GM12878 (cell line): ENCODE data around the gene BPI. TPM values are rescaled to one million over a fixed set of nuclear protein-coding genes. Genes with fewer than 3 reads are reported as not detected.

Experiments used
- ATAC-seq: fragments of 200-7000 bp; cut with Tn5 transposase; 3 replicates; pipeline ENCODE4 v1.9.1; 2020; ENCODE audit warnings: mild to moderate bottlenecking, moderate library complexity
- BruUV-seq: library from RNA; stranded (reverse); fragments of 400-500 nt; replicated peaks from 2 replicates; lab custom pipeline; 2021; lab: Mats Ljungman, UMichigan
- CTCF ChIA-PET: fragments of 300-600 bp; sonication (Branson Sonifier 250); formaldehyde crosslinking; extraction: SDS; loops from one replicate; lab custom pipeline; 2021; ENCODE audit warnings: inconsistent platforms; lab: Yijun Ruan, JAX
- POLR2A ChIA-PET: fragments of 350-600 bp; formaldehyde crosslinking; extraction: SDS; loops from one replicate; lab custom pipeline; 2021; ENCODE audit warnings: inconsistent platforms; lab: Charles Lee
- RAD21 ChIA-PET: fragments of 300-600 bp; sonication (Branson Sonifier 250); formaldehyde crosslinking; loops from one replicate; lab custom pipeline; 2023; ENCODE audit warnings: antibody characterized with exemption; ENCODE audit not compliant: unreplicated experiment; lab: Charles Lee
- SMC1A ChIA-PET: fragments of 300-600 bp; sonication (Branson Sonifier 250); formaldehyde crosslinking; loops from one replicate; lab custom pipeline; 2023; ENCODE audit not compliant: unreplicated experiment, uncharacterized antibody; lab: Charles Lee
- DNase-seq: peaks from one replicate; pipeline ENCODE4 v3.0.0-alpha.2; 2011; ENCODE audit warnings: low read depth, low spot score
- FAIRE-seq: peaks from 3 replicates; lab custom pipeline; 2011; peaks lifted over from hg19 to GRCh38; lab: Jason Lieb, UNC
- H2AFZ ChIP-seq: 2 replicates; pipeline ENCODE4 v1.6.0; 2011; ENCODE audit warnings: low read depth, low read length, control low read depth; ENCODE audit not compliant: control insufficient read depth
- H3K27ac ChIP-seq: 2 replicates; pipeline ENCODE4 v1.5.1; 2011; ENCODE audit warnings: control low read depth; ENCODE audit not compliant: control insufficient read depth, insufficient read depth
- H3K27me3 ChIP-seq, 2 experiments: replicated peaks in 1 of 2; 2 replicates each; pipeline versions ENCODE4 v1.6.0 to v1.6.1; 2011; ENCODE audit warnings: low read length in 1 of 2; ENCODE audit not compliant: control insufficient read depth in 2 of 2, insufficient read depth in 2 of 2
- H3K36me3 ChIP-seq, 2 experiments: 2 replicates each; pipeline ENCODE4 v1.5.1; 2011; ENCODE audit warnings: low read length in 1 of 2; ENCODE audit not compliant: control insufficient read depth in 2 of 2, insufficient read depth in 2 of 2
- H3K4me1 ChIP-seq: 2 replicates; pipeline ENCODE4 v1.6.1; 2011; ENCODE audit warnings: mild to moderate bottlenecking, low read length, moderate library complexity, mixed read lengths; ENCODE audit not compliant: control insufficient read depth, insufficient read depth
- H3K4me2 ChIP-seq: 2 replicates; pipeline ENCODE4 v1.6.0; 2011; ENCODE audit warnings: control low read depth; ENCODE audit not compliant: control insufficient read depth, insufficient read depth
- H3K4me3 ChIP-seq: fragments of 200-600 bp; sonication (generic); 2 replicates; pipeline ENCODE4 v1.5.1; 2016
- H3K79me2 ChIP-seq: 2 replicates; pipeline ENCODE4 v1.6.0; 2011; ENCODE audit warnings: low read length; ENCODE audit not compliant: control insufficient read depth, insufficient read depth
- H3K9ac ChIP-seq: 2 replicates; pipeline ENCODE4 v1.8.0; 2011; ENCODE audit warnings: low read length, control low read depth, mixed read lengths; ENCODE audit not compliant: control insufficient read depth, insufficient read depth
- H3K9me3 ChIP-seq: replicated peaks from 3 replicates; pipeline ENCODE4 v1.5.1; 2011; ENCODE audit warnings: mild to moderate bottlenecking, low read length; ENCODE audit not compliant: control insufficient read depth, insufficient read depth
- H4K20me1 ChIP-seq: 2 replicates; pipeline ENCODE4 v1.6.0; 2011; ENCODE audit not compliant: control insufficient read depth, insufficient read depth
- BCL11A ChIP-seq: IDR thresholded peaks from 2 replicates; pipeline ENCODE4 v1.6.1; 2011; ENCODE audit warnings: low read depth, low read length
- BMI1 ChIP-seq: fragments of 450-650 bp; IDR thresholded peaks from 2 replicates; pipeline ENCODE4 v1.6.1; 2016; ENCODE audit warnings: mild to moderate bottlenecking, moderate library complexity, borderline replicate concordance
- CHD4 ChIP-seq: fragments of 200-600 bp; sonication (generic); IDR thresholded peaks from 2 replicates; pipeline ENCODE4 v1.6.1; 2016; ENCODE audit warnings: mild to moderate bottlenecking
- ELK1 ChIP-seq: IDR thresholded peaks from 2 replicates; pipeline ENCODE4 v1.6.1; 2012; ENCODE audit warnings: low read depth, low read length, improper control_type of control experiment
- EZH2 ChIP-seq: IDR thresholded peaks from 2 replicates; pipeline ENCODE4 v1.6.1; 2012; ENCODE audit warnings: low read depth, mild to moderate bottlenecking, control low read depth, inconsistent platforms, low read length, borderline replicate concordance; ENCODE audit not compliant: control insufficient read depth
- NBN ChIP-seq: fragments of 450-650 bp; IDR thresholded peaks from 2 replicates; pipeline ENCODE4 v1.6.1; 2016
- NRF1 ChIP-seq: conservative IDR thresholded peaks from 2 replicates; pipeline ENCODE4 v1.6.1; 2011; ENCODE audit warnings: mild to moderate bottlenecking, low read depth, low read length, improper control_type of control experiment
- SMAD5 ChIP-seq: IDR thresholded peaks from 2 replicates; pipeline ENCODE4 v1.6.1; 2016; ENCODE audit warnings: antibody characterized with exemption, low read depth
- ZBTB4 ChIP-seq: fragments of 450-650 bp; formaldehyde crosslinking; IDR thresholded peaks from 2 replicates; pipeline ENCODE4 v1.4.0; 2022; ENCODE audit warnings: mild to moderate bottlenecking, moderate library complexity
- WGBS: methylation state at CpG from one replicate; pipeline ENCODE4 v1.1.6; 2016; ENCODE audit warnings: low lambda C conversion rate; ENCODE audit not compliant: insufficient replicate concordance, insufficient coverage; ENCODE audit errors: missing lambda C conversion rate; 5-methylcytosine and 5-hydroxymethylcytosine counted together
- in situ Hi-C: fragments of 300-500 bp; cut with MboI; formaldehyde crosslinking; loops from 9 replicates; pipeline ENCODE4 v1.14.3; 2018; ENCODE audit warnings: mixed read lengths
- intact Hi-C: fragments of 100-400 bp; cut with micrococcal nuclease; formaldehyde crosslinking; loops from one replicate; pipeline ENCODE4 v1.14.2; 2022; ENCODE audit not compliant: unreplicated experiment
- polyA plus RNA-seq, 11 experiments: library from polyadenylated mRNA; depleted of rRNA in 4 of 11; unstranded in 6 of 11; stranded (reverse) in 5 of 11; fragments of >200 nt; fragmentation: Nextera tagmentation in 4 of 11; fragmentation: Illumina TruSeq in 1 of 11; extraction: Ambion mirVana in 4 of 11; extraction: Trizol in 1 of 11; gene quantifications; 1 replicate in 1 of 11; 2 replicates in 10 of 11; pipeline versions ENCODE4 v1.2.1 to v1.2.3, GENCODE V29; 2011 to 2016; ENCODE audit warnings: inconsistent platforms in 2 of 11, missing spikeins in 2 of 11, low read depth in 1 of 11
- total RNA-seq, 4 experiments: library from RNA; depleted of rRNA in 3 of 4; stranded (reverse); fragments of >200 nt in 3 of 4; fragmentation: Illumina TruSeq in 1 of 4; extraction: Trizol in 1 of 4; gene quantifications; 2 replicates each; pipeline versions ENCODE4 v1.2.1 to v1.2.3, GENCODE V29; 2013 to 2021

The BPI gene
- total and polyA plus RNA-seq, 10 of the 15 experiments (the other 5 are each of a cell fraction or from before 2014, with no cell fraction given) = not detected

GRCh38 chr20:38357653-38358207 is 53.8 kb downstream of the BPI start:
- no peak overlapping the region for H3K4me2 ChIP-seq
- ChIA-PET RAD21 (no interaction called here), CTCF (interaction anchor here (1.4 kb wide), 1 partner anchor 136 kb away, joined by 6 read pairs; no protein-coding TSS in a partner anchor), SMC1A (no interaction called here), POLR2A (no interaction called here)
- TF ChIP-seq BMI1 = no peak
- no peak for TF ChIP-seq SMAD5
- no peak for TF ChIP-seq BCL11A
- TF ChIP-seq NRF1 = no peak
- no peak for TF ChIP-seq NBN
- no peak for TF ChIP-seq EZH2
- TF ChIP-seq ELK1 = no peak
- TF ChIP-seq ZBTB4 = no peak
- TF ChIP-seq CHD4 = no peak
- intact Hi-C loops = no loop called here
- no peaks in the 10 kb centered on the region for H3K36me3 ChIP-seq
- no peak overlapping the region for H2AFZ ChIP-seq
- no peak overlapping the region for H3K9ac ChIP-seq
- no peaks in the 10 kb centered on the region for H3K4me1 ChIP-seq
- H3K79me2 ChIP-seq = no peaks in the 10 kb centered on the region
- 3% methylated on average over 6 of the region's 7 CpGs for WGBS
- DNase-seq (no peak), FAIRE-seq (no peak), ATAC-seq (no peak)
- H3K9me3 ChIP-seq = no peaks in the 10 kb centered on the region
- H3K4me3 ChIP-seq = no peak overlapping the region
- BruUV-seq = no TSS peak
- no peak overlapping the region for H3K27ac ChIP-seq
- H3K27me3 ChIP-seq = no peaks in the 10 kb centered on the region
- in situ Hi-C loops = no loop called here
- H4K20me1 ChIP-seq = no peaks in the 10 kb centered on the region
